Globus pallidus (tissue), 1 donor: ENCODE measurements around the gene DMBX1.

Experiments used
- DNase-seq: peaks from one replicate; pipeline ENCODE4 v3.0.0-alpha.2; 2015; ENCODE audit warnings: low spot score

The DMBX1 gene

DNA sequence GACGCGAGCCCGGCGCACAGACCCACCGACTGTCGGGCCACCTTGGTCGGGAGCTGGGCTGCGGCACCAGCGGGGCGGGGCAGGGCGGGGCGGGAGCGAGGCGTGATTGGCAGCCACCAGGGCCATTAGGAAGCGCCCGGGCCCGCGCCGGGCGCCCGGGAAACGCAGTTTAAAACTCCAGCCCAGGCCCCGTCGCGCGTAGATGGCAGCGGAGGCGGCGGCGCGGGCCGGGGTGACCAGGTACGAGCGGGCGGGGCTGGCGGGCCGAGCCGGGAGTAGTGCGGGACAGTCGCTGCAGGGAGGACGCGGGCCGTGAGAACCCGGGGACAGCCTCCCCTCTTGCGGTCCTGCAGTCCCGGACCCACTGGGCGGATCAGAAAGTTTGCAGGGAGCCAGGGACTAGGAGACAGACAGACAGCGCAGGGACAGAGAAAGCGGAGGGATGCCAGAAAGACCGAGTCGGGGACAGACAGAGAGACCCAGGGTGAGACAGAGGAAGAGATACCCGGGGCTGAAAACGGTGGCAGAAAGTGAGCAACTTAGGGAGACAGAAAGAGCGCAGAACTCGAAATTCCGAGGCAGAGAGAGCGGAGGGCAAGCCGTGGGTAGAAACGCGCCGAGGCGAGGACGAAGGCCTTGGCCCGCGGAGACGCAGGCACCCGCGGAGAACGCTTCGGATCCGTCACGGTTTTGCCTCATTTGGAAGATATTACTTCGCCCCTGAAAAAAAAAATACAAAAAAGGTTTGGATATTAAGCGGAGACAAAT, at the start of gene DMBX1:
Gene DMBX1 (plus strand): TSS at position 199 of the 768 bp plus-strand sequence. CDS start 17,175 bp downstream, outside the sequence.
- DNase-seq, result no peak

DNA sequence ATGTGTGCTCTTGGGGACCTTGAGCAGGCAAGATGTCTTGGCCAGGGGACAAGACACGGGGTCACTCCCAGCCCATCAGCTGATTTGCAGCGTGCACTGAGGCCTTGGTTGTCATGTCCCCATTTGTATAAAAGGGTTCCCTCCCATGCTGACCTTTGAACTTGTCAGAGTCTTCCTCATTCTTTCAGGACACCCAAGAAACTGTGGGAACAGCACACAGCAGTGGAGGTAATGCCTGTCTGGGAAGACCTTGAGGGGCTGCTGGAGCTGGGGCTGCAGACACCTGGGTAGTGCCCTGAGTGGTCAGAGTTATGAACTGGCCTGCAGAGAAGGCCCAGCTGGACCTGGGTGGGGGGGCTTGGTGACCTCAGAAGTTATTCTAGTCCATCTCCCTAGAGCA, 49.2 kb upstream of the DMBX1 start:
- DNase-seq, result no peak

GRCh38 chr1:46442317-46443161, 47.1 kb upstream of the DMBX1 start:
- peak; percentile 43 for DNase-seq

- no peak for DNase-seq
These were observed 45.2 kb upstream of the DMBX1 start for GRCh38 chr1:46444466-46444865.

DNA sequence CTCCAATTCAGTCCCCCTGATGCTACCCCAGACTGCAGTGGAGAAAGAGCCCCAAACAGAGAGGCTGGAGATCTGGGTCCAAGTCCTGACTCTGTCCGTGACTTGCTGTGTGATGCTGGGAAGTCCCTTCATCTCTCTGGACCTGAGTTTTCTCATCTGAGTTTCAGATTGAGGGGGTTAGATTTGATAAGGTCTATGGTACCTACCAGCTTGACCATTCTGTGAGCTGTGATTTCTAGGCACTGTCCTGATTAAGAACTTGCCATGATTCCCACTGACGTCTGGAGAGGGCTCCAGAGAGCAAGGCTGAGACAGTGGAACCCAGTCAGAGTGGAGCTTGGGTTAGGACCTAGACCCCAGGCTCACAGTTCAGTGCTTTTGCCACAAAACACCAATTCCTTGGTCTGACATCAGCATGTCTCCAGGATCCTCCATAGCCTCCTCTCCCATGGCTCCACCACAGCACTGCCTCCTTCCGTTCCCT, 43.8 kb upstream of the DMBX1 start:
- DNase-seq, result no peak

DNA sequence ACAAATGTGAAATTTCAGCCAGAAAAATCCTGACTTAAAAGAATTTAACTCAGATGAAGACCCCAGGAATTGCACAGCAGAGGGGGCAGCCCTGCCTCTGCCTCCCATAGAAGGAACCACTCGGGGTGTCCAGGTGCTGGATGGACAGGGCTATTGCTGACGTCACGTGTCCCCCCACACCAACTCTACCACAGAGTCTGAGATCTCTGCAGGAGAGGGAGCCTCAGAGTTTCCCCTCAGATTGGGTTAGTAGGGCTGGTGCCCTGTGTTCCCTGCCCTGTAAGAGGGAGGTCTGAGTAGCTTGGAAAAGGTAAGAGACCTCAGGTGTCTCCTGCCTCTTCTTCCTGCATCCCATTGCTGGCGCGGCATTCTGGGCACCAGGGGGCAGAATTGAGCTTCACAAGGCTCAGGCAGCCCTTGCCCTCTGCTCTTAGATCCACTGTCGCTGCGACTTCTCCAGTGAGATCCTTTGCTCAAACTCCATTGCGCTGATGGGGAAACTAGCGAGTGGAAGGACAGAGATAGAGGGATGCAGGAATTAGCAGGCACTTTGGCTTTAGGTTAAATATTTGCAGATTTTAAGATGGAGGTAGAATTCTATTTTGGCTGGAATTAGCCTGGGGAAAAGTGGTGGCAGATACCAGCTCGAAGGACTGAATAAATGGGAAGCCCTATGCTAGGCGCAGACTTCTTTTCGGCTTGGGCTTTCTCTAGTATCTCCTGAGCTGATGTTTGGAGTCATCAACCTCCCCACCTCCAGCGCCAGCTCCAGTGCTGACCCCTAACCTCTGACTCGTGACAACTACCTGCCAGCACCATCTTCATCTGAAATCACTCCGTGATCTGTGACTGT, 42.8 kb upstream of the DMBX1 start:
- peak; percentile 58 for DNase-seq

DNA sequence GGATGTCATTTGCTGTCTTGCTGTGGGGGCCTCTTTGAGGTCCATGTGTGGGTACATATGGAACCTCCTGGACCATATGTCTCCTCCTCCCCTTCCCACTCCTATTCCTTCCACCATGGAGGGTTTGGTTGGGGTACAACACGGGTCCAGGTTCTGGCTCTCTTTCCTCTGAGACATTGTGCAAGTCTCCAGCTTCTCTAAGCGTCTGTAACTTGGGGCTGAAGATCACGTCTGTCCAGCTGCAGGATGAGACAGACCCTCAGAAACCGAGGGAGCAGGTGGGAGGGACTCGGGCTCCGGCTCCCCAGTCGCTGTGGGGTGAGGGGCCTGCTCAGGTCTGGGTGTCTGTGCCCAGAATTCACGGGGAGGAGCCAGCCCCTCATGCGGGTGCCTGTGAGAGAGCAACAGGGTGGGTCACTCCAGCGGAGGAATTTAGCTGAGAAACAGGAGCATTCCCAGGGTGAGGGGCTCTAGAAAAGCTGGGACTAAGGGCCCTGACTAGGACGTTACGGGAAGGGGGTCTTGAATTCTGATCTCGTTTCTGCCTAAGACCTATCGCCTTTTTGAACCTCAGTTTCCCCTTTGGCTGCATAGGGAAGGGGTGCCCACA, 42.0 kb upstream of the DMBX1 start:
- DNase-seq, result no peak

DNA sequence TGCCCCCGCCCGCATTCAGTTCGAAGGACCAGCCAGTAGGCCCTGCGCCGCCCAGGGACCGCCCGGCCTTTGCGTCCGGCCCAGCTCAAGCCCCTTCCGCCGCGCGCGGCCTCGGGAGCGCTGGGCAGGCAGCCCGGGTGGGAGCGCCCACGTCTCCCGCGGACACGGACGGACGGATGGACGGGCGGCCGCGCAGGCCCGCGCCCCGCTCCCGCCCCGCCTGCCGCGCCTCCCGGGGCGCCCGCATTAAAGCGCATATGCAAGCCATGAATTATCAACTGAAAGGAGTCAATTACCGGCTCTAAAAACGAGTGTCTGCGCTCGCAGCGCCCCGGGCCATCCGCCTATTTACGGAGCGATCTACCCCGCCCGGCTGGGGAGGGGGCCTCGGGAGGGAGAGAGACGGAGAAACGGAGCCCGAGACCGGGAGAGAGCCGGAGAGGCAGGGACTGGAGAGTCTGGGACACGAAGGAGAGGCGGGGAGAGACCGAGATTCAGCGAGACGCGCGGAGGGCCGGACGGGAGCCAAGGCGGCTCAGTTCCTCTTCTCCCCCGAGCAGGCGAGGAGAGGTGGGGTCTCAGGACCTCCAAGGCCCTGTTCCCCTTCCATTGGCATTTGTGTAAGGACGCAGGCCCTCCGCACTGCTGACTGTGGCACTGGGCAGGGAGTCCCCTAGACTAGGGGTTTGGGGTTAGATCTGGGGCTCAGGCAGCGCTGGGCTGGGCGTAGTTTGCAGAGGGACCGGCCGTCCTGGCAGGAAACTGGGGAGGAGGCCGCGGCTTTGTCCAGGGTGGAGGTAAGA, 41.3 kb upstream of the DMBX1 start:
- no peak for DNase-seq

- no peak for DNase-seq
These were observed 40.1 kb upstream of the DMBX1 start for GRCh38 chr1:46449223-46450159.

- no peak for DNase-seq
These were observed 39.5 kb upstream of the DMBX1 start for GRCh38 chr1:46450160-46450517.

DNA sequence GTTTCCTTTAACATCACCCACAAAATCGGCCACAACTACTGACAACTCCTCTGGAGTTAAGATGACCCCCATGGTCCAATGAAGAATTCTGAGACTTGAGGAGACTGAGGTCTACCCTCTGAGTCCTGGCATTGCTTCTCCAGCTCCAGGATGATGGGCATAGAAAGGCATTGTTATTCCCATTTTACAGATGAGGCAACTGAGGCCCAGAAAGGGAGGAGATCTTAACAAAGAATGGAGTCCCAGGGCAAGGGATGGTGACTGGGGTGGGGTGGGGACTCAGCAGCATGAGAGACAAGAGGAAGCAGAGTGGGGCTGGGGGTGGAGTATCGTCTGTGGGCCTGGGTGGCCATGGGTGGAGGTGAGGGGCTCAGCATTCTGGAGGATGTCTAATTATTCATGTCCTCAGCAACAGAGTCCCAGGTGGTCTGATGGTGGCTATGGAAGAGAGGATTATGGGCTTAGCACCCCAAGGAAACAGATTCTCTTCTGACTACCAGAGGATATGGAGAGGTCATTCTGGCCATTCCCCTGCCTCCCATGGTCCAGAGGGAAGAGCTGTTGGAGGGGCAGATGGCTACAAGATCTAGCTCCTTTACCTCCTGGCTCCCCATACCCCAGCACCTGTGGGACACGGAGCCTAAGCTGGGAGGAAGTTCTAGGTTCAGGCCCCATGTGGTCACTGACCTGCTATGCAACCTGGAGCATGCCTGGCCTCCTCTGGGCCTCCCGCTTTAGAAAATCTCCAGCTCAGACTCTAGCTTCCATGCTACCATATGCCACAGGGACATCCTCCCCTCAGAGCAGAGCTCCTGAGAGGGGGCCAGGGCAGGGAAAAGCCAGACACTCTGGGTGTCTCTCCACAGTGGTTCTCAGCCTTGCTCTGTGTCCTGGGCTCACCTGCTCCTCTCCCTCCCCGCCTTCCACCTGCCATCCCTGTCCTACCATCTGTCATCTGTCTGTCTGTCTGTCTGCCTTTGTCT, 37.4 kb upstream of the DMBX1 start:
- DNase-seq, result no peak

- DNase-seq, result no peak
These were observed 36.7 kb upstream of the DMBX1 start for GRCh38 chr1:46452931-46453325.

DNA sequence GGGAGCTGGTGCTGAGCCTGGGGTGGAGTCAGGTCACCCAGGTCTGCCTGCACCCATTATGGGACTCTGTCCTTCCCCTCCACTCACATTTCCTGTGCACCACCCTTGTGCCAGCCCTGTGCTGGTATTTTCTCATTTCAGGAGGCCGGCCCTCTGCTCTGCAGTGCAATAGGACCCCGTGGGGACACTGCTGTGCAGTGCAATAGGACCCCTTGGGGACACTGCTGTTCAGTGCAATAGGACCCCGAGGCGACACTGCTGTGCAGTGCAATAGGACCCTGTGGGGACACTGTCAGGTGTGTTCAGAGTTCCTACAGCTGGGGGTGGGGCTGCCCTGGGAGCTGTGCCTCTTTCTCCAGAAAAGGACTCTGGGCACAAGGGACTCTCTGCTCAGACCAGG, 36.2 kb upstream of the DMBX1 start:
- no peak for DNase-seq

- no peak for DNase-seq
These were observed 33.7 kb upstream of the DMBX1 start for GRCh38 chr1:46455951-46456350.

DNA sequence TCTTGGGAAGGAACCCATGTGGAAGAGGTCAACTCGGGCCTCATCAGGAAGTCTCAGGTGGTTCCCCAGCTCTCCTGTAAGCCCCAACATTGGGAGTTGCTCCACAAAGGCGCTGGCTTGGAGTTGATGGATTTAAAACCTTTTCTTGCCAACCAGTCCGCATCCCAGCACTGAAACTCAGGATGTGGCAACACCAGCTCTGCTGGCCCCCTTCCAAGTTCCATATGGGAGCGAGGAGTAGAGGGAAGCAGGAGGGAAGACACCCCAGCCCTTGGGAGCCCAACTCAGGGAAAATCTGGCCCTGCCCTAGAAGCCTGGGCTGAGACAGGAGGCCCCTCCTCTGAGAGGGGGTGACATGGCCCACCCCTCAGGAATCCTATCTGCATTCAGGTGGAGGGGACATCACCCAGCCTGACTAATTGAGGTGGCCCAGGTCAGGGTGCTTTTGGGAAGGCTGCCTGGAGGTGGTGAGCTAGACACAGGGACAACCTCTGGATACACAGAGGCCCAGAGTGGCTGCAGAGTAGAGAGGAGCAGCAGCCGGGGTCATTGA, 33.1 kb upstream of the DMBX1 start:
- no peak for DNase-seq

GRCh38 chr1:46457178-46457577, 32.5 kb upstream of the DMBX1 start:
- no peak for DNase-seq

DNA sequence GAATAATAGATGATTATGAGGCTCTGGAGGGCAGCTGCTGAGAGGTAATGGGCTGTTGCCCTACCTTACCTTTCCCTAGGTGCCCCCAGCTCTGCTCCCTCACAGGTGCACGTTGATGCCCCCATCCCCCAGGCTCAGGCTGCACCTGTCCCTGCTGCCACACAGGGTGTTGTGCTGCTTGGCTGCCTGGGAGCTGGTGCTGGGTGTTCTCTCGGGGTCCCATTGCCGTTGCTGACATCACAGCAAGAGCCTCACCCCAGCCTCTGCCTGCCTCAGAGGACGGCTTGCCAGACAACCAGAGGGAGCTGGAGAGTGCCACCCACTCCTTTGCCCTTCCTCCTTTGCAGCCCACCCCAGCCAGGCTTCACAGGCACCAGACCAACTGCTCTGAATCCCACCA, 31.4 kb upstream of the DMBX1 start:
- no peak for DNase-seq

GRCh38 chr1:46458846-46459245, 30.8 kb upstream of the DMBX1 start:
- no peak for DNase-seq
